GM12878 (cell line): ENCODE data around the gene PLCG1. TPM values are rescaled to one million over a fixed set of nuclear protein-coding genes. Genes with fewer than 3 reads are reported as not detected.

Experiments
- ATAC-seq: fragments of 200-7000 bp; cut with Tn5 transposase; 3 replicates; pipeline ENCODE4 v1.9.1; 2020; ENCODE audit warnings: mild to moderate bottlenecking, moderate library complexity
- BruUV-seq: library from RNA; stranded (reverse); fragments of 400-500 nt; replicated peaks from 2 replicates; lab custom pipeline; 2021; lab: Mats Ljungman, UMichigan
- CTCF ChIA-PET: fragments of 300-600 bp; sonication (Branson Sonifier 250); formaldehyde crosslinking; extraction: SDS; loops from one replicate; lab custom pipeline; 2021; ENCODE audit warnings: inconsistent platforms; lab: Yijun Ruan, JAX
- POLR2A ChIA-PET: fragments of 350-600 bp; formaldehyde crosslinking; extraction: SDS; loops from one replicate; lab custom pipeline; 2021; ENCODE audit warnings: inconsistent platforms; lab: Charles Lee
- RAD21 ChIA-PET: fragments of 300-600 bp; sonication (Branson Sonifier 250); formaldehyde crosslinking; loops from one replicate; lab custom pipeline; 2023; ENCODE audit warnings: antibody characterized with exemption; ENCODE audit not compliant: unreplicated experiment; lab: Charles Lee
- SMC1A ChIA-PET: fragments of 300-600 bp; sonication (Branson Sonifier 250); formaldehyde crosslinking; loops from one replicate; lab custom pipeline; 2023; ENCODE audit not compliant: unreplicated experiment, uncharacterized antibody; lab: Charles Lee
- DNase-seq: peaks from one replicate; pipeline ENCODE4 v3.0.0-alpha.2; 2011; ENCODE audit warnings: low read depth, low spot score
- FAIRE-seq: peaks from 3 replicates; lab custom pipeline; 2011; peaks lifted over from hg19 to GRCh38; lab: Jason Lieb, UNC
- H2AFZ ChIP-seq: 2 replicates; pipeline ENCODE4 v1.6.0; 2011; ENCODE audit warnings: low read depth, low read length, control low read depth; ENCODE audit not compliant: control insufficient read depth
- H3K27ac ChIP-seq: 2 replicates; pipeline ENCODE4 v1.5.1; 2011; ENCODE audit warnings: control low read depth; ENCODE audit not compliant: control insufficient read depth, insufficient read depth
- H3K27me3 ChIP-seq, 2 experiments: replicated peaks in 1 of 2; 2 replicates each; pipeline versions ENCODE4 v1.6.0 to v1.6.1; 2011; ENCODE audit warnings: low read length in 1 of 2; ENCODE audit not compliant: control insufficient read depth in 2 of 2, insufficient read depth in 2 of 2
- H3K36me3 ChIP-seq, 2 experiments: 2 replicates each; pipeline ENCODE4 v1.5.1; 2011; ENCODE audit warnings: low read length in 1 of 2; ENCODE audit not compliant: control insufficient read depth in 2 of 2, insufficient read depth in 2 of 2
- H3K4me1 ChIP-seq: 2 replicates; pipeline ENCODE4 v1.6.1; 2011; ENCODE audit warnings: mild to moderate bottlenecking, low read length, moderate library complexity, mixed read lengths; ENCODE audit not compliant: control insufficient read depth, insufficient read depth
- H3K4me2 ChIP-seq: 2 replicates; pipeline ENCODE4 v1.6.0; 2011; ENCODE audit warnings: control low read depth; ENCODE audit not compliant: control insufficient read depth, insufficient read depth
- H3K4me3 ChIP-seq: fragments of 200-600 bp; sonication (generic); 2 replicates; pipeline ENCODE4 v1.5.1; 2016
- H3K79me2 ChIP-seq: 2 replicates; pipeline ENCODE4 v1.6.0; 2011; ENCODE audit warnings: low read length; ENCODE audit not compliant: control insufficient read depth, insufficient read depth
- H3K9ac ChIP-seq: 2 replicates; pipeline ENCODE4 v1.8.0; 2011; ENCODE audit warnings: low read length, control low read depth, mixed read lengths; ENCODE audit not compliant: control insufficient read depth, insufficient read depth
- H3K9me3 ChIP-seq: replicated peaks from 3 replicates; pipeline ENCODE4 v1.5.1; 2011; ENCODE audit warnings: mild to moderate bottlenecking, low read length; ENCODE audit not compliant: control insufficient read depth, insufficient read depth
- H4K20me1 ChIP-seq: 2 replicates; pipeline ENCODE4 v1.6.0; 2011; ENCODE audit not compliant: control insufficient read depth, insufficient read depth
- ASH2L ChIP-seq: fragments of 300-600, 200-600 bp; sonication (generic); IDR thresholded peaks from 2 replicates; pipeline ENCODE4 v1.6.1; 2017; ENCODE audit warnings: low read depth, mild to moderate bottlenecking, borderline replicate concordance
- ATF7 ChIP-seq: fragments of 450-650 bp; IDR thresholded peaks from 2 replicates; pipeline ENCODE4 v1.6.1; 2016; ENCODE audit warnings: low read depth, mild to moderate bottlenecking
- BRCA1 ChIP-seq: IDR thresholded peaks from 2 replicates; pipeline ENCODE4 v1.6.1; 2011; ENCODE audit warnings: low read depth, low read length, improper control_type of control experiment
- CHD4 ChIP-seq: fragments of 200-600 bp; sonication (generic); IDR thresholded peaks from 2 replicates; pipeline ENCODE4 v1.6.1; 2016; ENCODE audit warnings: mild to moderate bottlenecking
- ETV6 ChIP-seq, 2 experiments: fragments of 450-650 bp in 1 of 2; IDR thresholded peaks in 1 of 2; conservative IDR thresholded peaks in 1 of 2; 2 replicates each; pipeline ENCODE4 v1.6.1; 2014; ENCODE audit warnings: antibody characterized with exemption in 1 of 2, borderline replicate concordance in 1 of 2, low read depth in 1 of 2, mild to moderate bottlenecking in 1 of 2, moderate library complexity in 1 of 2
- JUND ChIP-seq: IDR thresholded peaks from 2 replicates; pipeline ENCODE4 v1.6.1; 2012; ENCODE audit warnings: low read depth, mild to moderate bottlenecking, low read length, improper control_type of control experiment, moderate library complexity
- MEF2B ChIP-seq: fragments of 450-650 bp; IDR thresholded peaks from 2 replicates; pipeline ENCODE4 v1.6.1; 2018; ENCODE audit warnings: mild to moderate bottlenecking, moderate library complexity; ENCODE audit not compliant: partially characterized antibody, poor library complexity, severe bottlenecking
- PML ChIP-seq: IDR thresholded peaks from 2 replicates; pipeline ENCODE4 v1.6.1; 2012; ENCODE audit warnings: low read length, inconsistent platforms
- SIN3A ChIP-seq: IDR thresholded peaks from 2 replicates; pipeline ENCODE4 v1.6.1; 2012; ENCODE audit warnings: low read depth, low read length, improper control_type of control experiment
- SMAD5 ChIP-seq: IDR thresholded peaks from 2 replicates; pipeline ENCODE4 v1.6.1; 2016; ENCODE audit warnings: antibody characterized with exemption, low read depth
- SREBF1 ChIP-seq: IDR thresholded peaks from 2 replicates; pipeline ENCODE4 v1.6.1; 2012; ENCODE audit warnings: mild to moderate bottlenecking, low read length
- SUPT20H ChIP-seq: IDR thresholded peaks from 2 replicates; pipeline ENCODE4 v1.6.1; 2011; ENCODE audit warnings: low read depth, mild to moderate bottlenecking, low read length, moderate library complexity, borderline replicate concordance; ENCODE audit not compliant: control insufficient read depth
- YY1 ChIP-seq: IDR thresholded peaks from 2 replicates; pipeline ENCODE4 v1.6.1; 2011; ENCODE audit warnings: low read depth, mild to moderate bottlenecking, low read length
- WGBS: methylation state at CpG from one replicate; pipeline ENCODE4 v1.1.6; 2016; ENCODE audit warnings: low lambda C conversion rate; ENCODE audit not compliant: insufficient replicate concordance, insufficient coverage; ENCODE audit errors: missing lambda C conversion rate; 5-methylcytosine and 5-hydroxymethylcytosine counted together
- in situ Hi-C: fragments of 300-500 bp; cut with MboI; formaldehyde crosslinking; loops from 9 replicates; pipeline ENCODE4 v1.14.3; 2018; ENCODE audit warnings: mixed read lengths
- intact Hi-C: fragments of 100-400 bp; cut with micrococcal nuclease; formaldehyde crosslinking; loops from one replicate; pipeline ENCODE4 v1.14.2; 2022; ENCODE audit not compliant: unreplicated experiment
- polyA plus RNA-seq, 11 experiments: library from polyadenylated mRNA; depleted of rRNA in 4 of 11; unstranded in 6 of 11; stranded (reverse) in 5 of 11; fragments of >200 nt; fragmentation: Nextera tagmentation in 4 of 11; fragmentation: Illumina TruSeq in 1 of 11; extraction: Ambion mirVana in 4 of 11; extraction: Trizol in 1 of 11; gene quantifications; 1 replicate in 1 of 11; 2 replicates in 10 of 11; pipeline versions ENCODE4 v1.2.1 to v1.2.3, GENCODE V29; 2011 to 2016; ENCODE audit warnings: inconsistent platforms in 2 of 11, missing spikeins in 2 of 11, low read depth in 1 of 11
- total RNA-seq, 4 experiments: library from RNA; depleted of rRNA in 3 of 4; stranded (reverse); fragments of >200 nt in 3 of 4; fragmentation: Illumina TruSeq in 1 of 4; extraction: Trizol in 1 of 4; gene quantifications; 2 replicates each; pipeline versions ENCODE4 v1.2.1 to v1.2.3, GENCODE V29; 2013 to 2021
- TF ChIP-seq, protein P1 (sequence below): fragments of 450-650 bp; IDR thresholded peaks from 2 replicates; pipeline ENCODE4 v1.6.1; 2017; ENCODE audit warnings: antibody characterized with exemption, mild to moderate bottlenecking, moderate library complexity
- TF ChIP-seq, protein P2 (sequence below): fragments of 450-650 bp; formaldehyde crosslinking; IDR thresholded peaks from 2 replicates; pipeline ENCODE4 v1.4.0; 2022; ENCODE audit warnings: mild to moderate bottlenecking, moderate library complexity
- TF ChIP-seq, protein P3 (sequence below): IDR thresholded peaks from 2 replicates; pipeline ENCODE4 v1.6.1; 2012; ENCODE audit warnings: low read length, inconsistent platforms

The PLCG1 gene
- total and polyA plus RNA-seq, 10 of the 15 experiments (the other 5 are each of a cell fraction or from before 2014, with no cell fraction given) = 2.6 to 114 (median 45.3) TPM

DNA sequence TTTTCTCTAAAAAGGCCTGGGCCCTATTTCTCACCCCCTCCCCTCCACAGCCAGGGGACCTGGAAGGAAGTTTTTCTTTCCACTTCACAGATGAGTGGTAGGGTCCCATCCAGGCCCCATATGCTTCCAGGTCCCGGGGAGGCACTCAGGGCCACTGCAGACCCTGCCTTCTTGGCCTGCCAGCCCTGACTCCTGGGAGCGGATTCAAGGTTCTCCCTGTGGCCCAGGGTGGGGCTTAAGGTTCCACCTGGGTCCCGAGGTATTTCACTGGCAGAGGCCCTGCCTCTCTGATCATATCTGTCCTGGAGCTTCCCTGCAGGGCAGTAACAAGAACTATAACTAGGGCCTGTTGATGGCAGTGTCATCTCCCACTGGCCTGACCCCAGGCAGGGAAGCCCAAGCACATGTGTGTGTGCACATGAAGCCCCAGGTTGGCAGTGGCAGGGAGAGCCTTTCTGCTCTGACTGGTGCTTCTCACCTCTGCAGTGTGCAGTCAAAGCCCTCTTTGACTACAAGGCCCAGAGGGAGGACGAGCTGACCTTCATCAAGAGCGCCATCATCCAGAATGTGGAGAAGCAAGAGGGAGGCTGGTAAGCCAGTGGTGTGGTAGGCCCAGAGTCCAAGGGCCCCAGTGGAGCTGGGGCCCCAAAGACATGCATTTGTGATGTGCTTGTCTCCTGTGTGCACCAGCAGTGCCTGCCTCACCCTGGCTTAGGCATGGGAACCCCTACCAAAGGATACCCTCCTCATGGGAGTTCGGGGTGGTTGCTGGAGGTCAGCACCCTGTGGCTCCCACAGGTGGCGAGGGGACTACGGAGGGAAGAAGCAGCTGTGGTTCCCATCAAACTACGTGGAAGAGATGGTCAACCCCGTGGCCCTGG, 31.2 kb downstream of the PLCG1 start:
- POLR2A ChIA-PET = no interaction called here
- TF ChIP-seq CHD4 = no peak
- TF ChIP-seq ATF7 = no peak
- no peak for TF ChIP-seq JUND
- TF ChIP-seq SIN3A = no peak
- no peak for TF ChIP-seq MEF2B
- TF ChIP-seq PML = no peak
- no peak for TF ChIP-seq SREBF1
- TF ChIP-seq ASH2L = no peak
- TF ChIP-seq, protein P1, sequence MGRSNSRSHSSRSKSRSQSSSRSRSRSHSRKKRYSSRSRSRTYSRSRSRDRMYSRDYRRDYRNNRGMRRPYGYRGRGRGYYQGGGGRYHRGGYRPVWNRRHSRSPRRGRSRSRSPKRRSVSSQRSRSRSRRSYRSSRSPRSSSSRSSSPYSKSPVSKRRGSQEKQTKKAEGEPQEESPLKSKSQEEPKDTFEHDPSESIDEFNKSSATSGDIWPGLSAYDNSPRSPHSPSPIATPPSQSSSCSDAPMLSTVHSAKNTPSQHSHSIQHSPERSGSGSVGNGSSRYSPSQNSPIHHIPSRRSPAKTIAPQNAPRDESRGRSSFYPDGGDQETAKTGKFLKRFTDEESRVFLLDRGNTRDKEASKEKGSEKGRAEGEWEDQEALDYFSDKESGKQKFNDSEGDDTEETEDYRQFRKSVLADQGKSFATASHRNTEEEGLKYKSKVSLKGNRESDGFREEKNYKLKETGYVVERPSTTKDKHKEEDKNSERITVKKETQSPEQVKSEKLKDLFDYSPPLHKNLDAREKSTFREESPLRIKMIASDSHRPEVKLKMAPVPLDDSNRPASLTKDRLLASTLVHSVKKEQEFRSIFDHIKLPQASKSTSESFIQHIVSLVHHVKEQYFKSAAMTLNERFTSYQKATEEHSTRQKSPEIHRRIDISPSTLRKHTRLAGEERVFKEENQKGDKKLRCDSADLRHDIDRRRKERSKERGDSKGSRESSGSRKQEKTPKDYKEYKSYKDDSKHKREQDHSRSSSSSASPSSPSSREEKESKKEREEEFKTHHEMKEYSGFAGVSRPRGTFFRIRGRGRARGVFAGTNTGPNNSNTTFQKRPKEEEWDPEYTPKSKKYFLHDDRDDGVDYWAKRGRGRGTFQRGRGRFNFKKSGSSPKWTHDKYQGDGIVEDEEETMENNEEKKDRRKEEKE = no peak
- TF ChIP-seq, protein P2, sequence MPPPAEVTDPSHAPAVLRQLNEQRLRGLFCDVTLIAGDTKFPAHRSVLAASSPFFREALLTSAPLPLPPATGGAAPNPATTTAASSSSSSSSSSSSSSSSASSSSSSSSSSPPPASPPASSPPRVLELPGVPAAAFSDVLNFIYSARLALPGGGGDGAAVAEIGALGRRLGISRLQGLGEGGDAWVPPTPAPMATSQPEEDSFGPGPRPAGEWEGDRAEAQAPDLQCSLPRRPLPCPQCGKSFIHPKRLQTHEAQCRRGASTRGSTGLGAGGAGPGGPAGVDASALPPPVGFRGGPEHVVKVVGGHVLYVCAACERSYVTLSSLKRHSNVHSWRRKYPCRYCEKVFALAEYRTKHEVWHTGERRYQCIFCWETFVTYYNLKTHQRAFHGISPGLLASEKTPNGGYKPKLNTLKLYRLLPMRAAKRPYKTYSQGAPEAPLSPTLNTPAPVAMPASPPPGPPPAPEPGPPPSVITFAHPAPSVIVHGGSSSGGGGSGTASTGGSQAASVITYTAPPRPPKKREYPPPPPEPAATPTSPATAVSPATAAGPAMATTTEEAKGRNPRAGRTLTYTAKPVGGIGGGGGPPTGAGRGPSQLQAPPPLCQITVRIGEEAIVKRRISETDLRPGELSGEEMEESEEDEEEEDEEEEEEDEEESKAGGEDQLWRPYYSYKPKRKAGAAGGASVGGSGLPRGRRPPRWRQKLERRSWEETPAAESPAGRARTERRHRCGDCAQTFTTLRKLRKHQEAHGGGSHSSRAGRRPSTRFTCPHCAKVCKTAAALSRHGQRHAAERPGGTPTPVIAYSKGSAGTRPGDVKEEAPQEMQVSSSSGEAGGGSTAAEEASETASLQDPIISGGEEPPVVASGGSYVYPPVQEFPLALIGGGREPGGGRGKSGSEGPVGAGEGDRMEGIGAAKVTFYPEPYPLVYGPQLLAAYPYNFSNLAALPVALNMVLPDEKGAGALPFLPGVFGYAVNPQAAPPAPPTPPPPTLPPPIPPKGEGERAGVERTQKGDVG (CRISPR knock-in tag) = no peak
- no peak for TF ChIP-seq SUPT20H
- TF ChIP-seq SMAD5 = no peak
- no peak for TF ChIP-seq ETV6 (conservative IDR thresholded peaks at IDR 0.05 in 1 of 2, IDR thresholded peaks at IDR 0.05 in 1 of 2; ENCODE audit: borderline replicate concordance in 1 of 2, low read depth in 1 of 2)
- TF ChIP-seq, protein P3, sequence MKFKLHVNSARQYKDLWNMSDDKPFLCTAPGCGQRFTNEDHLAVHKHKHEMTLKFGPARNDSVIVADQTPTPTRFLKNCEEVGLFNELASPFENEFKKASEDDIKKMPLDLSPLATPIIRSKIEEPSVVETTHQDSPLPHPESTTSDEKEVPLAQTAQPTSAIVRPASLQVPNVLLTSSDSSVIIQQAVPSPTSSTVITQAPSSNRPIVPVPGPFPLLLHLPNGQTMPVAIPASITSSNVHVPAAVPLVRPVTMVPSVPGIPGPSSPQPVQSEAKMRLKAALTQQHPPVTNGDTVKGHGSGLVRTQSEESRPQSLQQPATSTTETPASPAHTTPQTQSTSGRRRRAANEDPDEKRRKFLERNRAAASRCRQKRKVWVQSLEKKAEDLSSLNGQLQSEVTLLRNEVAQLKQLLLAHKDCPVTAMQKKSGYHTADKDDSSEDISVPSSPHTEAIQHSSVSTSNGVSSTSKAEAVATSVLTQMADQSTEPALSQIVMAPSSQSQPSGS = no peak
- TF ChIP-seq BRCA1 = no peak
- no peak for TF ChIP-seq YY1

More for the DNA sequence above, 31.2 kb downstream of the PLCG1 start:
- no peaks in the 10 kb centered on the region for H3K9me3 ChIP-seq
- no TSS peak for BruUV-seq
- H4K20me1 ChIP-seq = peaks cover 3% of the 10 kb centered on the region; the same call in 1 of the 2 replicates
- no peak overlapping the region for H3K4me2 ChIP-seq
- no peaks in the 10 kb centered on the region for H3K79me2 ChIP-seq
- H2AFZ ChIP-seq = no peak overlapping the region
- in situ Hi-C loops (no loop called here), intact Hi-C loops (no loop called here)
- ChIA-PET RAD21 (interaction anchor here (0.9 to 1.4 kb wide), 2 partner anchors 8 to 51 kb away, joined by 3 read pairs; no protein-coding TSS in a partner anchor), CTCF (interaction anchor here (0.7 to 1.4 kb wide), 3 partner anchors 33 to 172 kb away, joined by 3 to 8 read pairs (median 3); partner anchors contain the start of gene LPIN3), SMC1A (interaction anchor here (0.7 to 1.8 kb wide), 2 partner anchors 82 to 136 kb away, joined by 3 to 5 read pairs; no protein-coding TSS in a partner anchor)
- peaks cover 36 to 69% of the 10 kb centered on the region in 2 experiments for H3K36me3 ChIP-seq
- no peak for ATAC-seq
- peaks cover 15% of the 10 kb centered on the region for H3K4me1 ChIP-seq
- FAIRE-seq = no peak
- no peaks in the 10 kb centered on the region for H3K27me3 ChIP-seq
- no peak overlapping the region for H3K9ac ChIP-seq
- DNase-seq = no peak
- WGBS = 96% methylated on average over 10 of the region's 10 CpGs
- H3K4me3 ChIP-seq = no peak overlapping the region
- H3K27ac ChIP-seq = no peak overlapping the region
